NCI-H82 treated with DMSO at 0.1 percent for 48 hours (cell line): Measurements from ENCODE around the gene PKP2.

Experiments used
- DNase-seq: peaks from one replicate; lab custom pipeline; 2025; ENCODE audit not compliant: unreplicated experiment; lab: John Stamatoyannopoulos, UW

Gene PKP2

DNA sequence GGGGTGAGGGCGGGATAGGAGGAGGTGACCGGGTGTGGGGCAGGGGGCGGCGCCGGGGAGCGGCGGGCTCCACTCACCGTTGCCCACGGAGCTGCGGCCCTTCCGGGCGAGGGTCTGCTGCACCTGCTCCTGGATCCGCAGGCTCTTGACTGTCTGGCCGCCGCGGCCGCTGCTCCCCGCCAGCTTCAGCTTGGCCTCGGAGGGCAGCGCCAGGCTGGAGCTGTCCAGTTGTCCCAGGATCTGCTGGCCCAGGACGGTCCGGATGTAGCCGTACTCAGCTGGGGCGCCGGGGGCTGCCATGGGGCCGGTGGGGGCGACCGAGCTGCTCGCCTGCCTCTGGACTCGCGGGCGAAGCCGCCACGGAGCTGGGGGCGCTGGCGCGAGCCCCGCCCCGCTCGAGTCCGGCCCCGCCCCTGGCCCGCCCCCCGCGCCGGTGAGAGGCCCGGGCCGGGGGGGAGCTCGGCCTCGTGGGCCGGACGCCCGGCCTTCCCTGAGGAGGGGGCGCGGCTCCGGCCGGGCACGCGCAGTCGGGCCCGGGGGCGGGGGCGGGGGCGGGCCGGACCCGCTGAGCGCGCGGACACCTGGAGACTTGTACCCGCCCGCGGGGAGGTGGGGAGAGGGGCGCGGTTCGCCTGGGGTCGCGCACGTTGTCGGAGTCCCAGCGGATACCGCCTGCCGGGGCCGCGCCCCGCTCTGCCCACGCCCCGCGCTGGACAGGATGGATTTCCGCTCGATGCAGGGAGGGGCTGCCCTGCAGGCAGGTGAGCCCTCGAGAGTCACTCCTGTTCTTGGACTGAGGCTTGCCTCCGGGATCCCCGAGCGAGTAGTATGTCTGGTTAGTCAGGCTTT, at the start of gene PKP2:
PKP2 (minus strand) TSS at position 346 of the 849 bp plus-strand sequence; CDS start at position 300, 46 bp downstream.
- peak; percentile 67 for DNase-seq

DNA sequence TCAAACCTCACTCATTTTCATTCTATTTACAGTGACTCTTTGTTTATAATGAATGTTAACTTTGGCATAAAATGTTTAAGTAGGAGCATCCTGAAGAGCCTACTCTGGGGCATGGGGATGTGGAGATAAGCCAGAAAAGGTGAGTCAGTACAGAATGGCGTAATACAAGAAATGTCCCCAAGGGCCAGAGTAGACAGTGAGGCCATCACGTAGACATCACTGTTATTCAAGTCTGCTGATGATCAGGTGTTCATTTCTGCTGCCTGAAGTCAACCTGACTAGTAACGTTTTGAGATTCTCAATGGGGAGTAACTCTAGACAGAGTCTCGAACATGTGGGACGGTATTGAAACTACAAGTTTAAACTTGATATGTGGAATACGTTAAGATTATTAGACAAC, 47.6 kb upstream of the PKP2 start:
- DNase-seq: no peak

DNA sequence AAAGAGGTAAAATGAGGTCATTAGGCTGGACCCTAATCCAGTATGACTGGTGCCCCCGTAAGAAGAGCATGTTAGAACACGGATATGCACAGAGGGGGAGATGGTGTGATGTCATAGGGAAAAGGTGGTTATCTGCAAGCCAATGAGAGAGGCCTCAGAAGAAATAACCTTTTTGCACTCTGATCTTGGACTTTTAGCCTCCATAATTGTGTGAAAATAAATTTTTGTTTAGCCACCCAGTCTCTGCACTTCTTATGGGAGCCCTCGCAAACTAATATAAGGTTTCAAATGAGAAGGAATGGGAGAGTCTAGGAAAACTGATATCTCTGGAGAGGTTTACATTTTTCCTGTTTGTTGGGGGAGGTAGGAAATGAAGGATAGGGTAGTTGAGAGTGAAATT, 43.2 kb upstream of the PKP2 start:
- no peak for DNase-seq

DNA sequence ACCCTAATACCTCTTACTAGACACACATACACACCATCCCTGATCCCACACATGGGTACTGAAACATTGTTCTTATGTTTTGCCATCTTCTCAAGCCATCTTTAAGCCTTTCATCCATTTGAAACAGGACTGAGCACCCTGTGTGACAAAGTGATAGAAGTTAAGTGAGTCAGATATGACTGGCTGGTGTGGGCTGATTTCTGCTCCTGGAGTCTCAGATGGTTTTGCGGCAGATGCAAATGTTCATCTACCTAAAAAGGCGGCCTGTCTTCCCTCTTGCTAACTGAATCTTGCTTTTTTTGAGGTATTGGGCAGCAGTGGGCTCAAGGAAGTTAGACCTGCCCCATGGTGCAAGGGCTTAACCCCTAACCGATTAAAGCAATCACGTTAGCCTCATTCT, 30.4 kb upstream of the PKP2 start:
- no peak for DNase-seq

DNA sequence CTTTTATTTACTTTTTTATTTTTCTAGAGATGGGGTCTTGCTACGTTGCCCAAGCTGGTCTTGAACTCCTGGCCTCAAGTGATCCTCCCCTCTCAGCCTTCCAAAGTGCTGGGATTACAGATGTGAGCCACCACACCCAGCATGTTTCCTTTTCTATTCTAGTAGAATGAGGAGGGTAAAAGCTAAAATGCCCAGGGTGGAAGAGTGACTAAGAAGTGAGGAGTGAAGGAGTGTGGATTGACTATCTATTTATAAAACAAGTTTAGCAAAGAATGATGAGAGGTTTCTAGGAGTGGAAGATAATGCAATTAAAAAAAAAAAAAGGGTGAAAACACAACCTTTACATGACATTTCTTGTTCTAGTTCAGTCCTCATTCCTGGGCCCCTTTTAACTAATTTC, 29.8 kb upstream of the PKP2 start:
- no peak for DNase-seq

DNA sequence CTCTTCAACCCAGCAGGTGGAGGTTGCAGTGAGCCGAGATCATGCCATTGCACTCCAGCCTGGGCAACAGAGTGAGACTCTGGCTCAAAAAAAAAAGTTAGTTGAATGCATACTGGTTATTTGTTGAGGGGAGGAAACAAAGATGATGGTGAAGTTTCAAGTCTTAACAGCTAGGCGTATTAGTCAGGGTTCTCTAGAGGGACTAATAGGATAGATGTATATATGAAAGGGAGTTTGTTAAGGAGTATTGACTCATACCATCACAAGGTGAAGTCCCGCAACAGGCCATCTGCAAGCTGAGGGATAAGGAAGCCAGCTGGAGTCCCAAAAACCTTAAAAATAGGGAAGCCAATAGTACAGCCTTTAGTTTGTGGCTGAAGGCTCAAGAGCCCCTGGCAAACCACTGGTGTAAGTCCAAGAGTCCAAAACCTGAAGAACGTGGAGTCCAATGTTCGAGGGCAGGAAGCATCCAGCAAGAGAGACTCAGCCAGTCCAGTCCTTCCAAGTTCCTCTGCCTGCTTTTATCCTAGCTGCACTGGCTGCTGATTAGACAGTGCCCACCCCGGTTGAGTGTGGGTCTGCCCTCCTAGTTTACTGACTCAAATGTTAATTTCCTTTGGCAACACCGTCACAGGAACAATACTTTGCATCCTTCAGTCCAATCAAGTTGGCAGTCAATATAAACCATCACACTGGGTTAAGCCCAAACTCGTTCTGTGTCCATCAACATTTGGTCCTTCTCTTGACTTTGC, 26.1 kb upstream of the PKP2 start:
- DNase-seq: no peak

DNA sequence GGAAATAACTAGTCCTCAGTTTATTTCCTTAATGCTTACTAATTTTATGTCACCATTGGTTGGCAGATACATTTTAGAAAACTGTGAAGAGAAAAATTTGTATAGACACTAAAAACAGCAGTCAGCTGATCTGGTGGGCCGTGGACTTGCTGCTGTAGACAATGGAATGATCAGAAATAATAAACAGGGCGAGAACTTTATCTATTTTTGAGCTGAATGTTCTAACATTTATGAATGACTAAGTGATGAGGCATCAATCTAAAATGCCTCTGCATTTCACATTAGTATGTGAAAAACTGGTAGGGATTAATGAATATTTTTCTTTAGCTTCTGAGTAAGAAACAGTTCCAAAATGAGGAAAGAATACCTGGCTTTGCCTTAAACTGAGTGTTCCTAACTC, 24.8 kb upstream of the PKP2 start:
- DNase-seq: no peak

DNA sequence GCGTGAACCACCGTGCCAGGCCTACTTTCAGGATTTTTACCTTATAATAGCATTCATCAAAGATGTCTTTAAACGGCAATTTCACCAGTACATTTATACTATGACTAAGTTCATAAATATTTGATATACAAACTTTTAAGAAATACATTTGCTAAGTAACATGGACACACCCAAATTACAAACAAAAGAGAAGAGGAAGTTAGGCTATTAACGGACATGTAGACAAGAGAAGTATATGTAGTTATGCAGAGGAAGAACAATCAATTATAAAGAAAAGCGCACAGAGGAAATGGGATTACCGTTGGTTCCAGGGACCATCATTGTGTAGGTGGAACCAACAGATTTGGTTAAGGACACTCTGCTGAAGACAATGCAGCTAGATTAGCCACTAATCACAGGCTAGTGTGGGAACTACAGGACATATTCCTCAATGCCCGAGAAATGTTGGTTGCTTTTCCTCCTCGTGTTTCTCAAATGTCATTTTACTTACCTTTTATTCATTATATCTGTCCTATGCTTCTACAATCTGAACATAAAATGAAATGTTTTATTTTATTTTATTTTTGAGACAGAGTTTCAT, 24.0 kb upstream of the PKP2 start:
- no peak for DNase-seq

DNA sequence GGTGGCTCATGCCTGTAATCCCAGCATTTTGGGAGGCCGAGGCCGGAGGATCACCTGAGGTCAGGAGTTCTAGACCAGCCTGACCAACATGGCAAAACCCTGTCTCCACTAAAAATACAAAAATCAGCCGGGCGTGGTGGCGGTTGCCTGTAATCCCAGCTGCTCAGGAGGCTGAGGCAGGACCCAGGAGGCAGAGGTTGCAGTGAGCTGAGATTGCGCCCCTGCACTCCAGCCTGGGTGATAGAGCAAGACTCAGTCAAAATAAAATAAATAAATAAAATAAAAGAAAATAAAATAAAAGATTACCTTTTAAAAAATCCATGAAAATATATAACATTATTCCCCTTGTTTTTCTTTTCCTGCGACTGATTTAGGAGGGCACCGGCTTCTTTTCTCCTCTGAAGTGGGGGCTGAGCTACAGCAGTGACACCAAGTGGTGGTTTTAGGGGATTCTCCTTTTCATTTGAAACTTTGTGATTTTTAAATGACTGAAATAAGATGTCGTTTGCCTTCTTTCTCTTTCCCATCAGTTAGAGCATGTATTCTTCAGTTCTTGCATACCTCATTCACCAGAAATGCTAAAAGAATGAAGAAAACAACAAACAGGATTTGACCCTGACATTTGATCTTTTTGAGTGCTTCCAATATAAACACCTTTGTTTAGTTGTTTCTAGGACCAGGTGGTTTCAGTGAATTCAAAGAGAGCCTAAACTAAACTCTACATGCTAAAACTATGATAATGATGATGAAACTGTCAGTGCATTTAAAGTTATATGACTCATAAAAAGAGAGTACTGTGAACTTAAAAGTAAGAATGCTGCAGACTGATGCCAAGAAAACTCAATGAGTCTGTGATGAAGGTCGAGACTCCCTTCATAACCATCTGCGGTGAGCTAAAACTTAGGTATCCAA, 22.6 kb upstream of the PKP2 start:
- peak; percentile 71 for DNase-seq

DNA sequence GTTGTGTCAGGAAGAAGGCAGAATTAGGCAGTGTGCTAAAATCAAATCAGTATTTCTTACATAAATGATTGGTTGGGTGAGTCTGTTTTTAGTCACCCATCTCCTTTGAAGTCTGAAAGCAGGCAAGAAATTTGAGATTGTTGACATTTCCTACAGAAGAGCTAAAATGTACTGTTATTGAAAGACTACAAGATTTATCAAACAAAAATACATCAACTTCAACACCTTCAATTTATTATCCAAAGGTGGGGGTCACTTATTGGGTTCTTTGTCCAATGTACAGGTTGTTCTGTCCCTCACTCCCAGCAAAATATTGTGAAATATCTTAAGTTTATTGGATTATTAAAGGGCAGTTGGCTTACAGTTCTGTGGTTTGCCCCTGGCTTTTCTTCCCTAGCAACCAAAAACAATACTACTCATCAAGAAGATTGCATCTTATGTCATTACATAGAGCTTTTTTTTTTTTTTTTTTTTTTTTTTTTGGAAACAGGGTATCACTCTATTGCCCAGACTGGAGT, 20.6 kb upstream of the PKP2 start:
- no peak for DNase-seq

DNA sequence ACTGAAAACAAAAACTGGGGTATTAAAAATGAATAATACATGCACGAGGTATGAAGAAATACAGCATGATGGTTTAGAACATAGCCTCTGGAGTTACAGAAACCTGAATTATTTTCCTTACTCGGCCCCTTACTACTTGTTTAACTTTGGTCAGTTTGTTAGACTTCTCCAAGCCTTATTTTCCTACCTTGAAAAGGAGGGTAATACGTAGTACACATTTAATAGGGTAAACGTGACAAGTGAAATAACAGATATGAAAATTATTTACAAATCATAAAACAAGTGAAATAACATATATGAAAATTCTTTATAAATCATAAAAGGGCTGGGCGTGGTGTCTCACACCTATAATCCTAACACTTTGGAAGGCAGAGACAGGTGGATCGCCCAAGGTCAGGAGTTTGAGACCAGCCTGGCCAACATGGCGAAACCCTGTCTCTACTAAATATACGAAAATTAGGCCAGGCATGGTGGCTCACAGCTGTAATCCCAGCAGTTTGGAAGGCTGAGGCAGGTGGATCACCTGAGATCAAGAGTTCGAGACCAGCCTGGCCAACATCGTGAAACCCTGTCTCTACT, 11.4 kb upstream of the PKP2 start:
- DNase-seq: no peak

DNA sequence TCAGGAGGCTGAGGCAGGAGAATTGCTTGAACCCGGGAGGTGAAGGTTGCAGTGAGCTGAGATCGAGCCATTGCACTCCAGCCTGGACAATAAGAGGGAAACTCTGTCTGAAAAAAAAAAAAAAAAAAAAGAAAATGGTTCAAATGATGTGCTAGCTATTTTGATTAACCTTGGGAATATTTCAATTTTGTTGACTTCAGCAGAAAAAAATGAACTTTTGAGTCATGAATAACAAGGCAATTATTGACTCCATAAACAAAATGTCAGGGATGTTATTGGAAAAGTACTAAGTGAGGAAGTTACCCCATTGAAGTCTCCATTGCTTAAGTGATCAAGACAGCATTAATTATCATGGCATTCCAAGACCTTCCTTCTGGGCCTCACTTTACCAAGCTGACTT, 10.6 kb upstream of the PKP2 start:
- no peak for DNase-seq

DNA sequence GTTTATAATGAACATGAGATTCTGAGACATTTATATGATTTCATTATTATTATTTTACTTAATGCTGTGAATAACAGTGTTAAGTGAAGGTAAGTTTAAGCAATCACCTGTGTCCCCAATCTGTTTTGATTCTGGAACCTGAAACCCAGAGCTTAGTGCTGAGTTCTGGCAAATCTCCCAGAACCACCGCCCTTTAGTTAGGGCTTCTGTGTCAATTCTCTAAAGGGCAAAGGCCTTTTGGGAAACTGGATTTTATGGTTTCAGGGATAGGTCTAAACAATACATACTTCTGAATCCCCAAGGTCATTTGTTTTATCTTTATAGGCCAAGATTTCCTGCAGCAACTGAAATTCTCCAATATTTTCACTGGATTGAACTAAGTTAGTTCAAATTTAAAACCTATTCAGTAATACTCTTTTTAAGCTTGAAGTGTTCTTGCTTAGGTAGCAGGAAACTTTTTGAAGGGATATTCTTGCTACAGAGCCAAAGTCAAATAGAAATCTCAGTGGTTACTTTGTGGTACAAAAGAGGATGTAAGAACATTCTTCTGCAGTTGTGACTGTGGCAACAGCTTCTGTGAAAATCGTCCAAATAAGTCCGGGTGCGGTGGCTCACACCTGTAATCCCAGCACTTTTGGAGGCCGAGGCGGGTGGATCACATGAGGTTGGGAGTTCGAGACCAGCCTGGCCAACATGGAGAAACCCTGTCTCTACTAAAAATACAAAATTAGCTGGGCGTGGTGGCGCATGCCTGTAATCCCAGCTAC, 10.0 kb upstream of the PKP2 start:
- no peak for DNase-seq

DNA sequence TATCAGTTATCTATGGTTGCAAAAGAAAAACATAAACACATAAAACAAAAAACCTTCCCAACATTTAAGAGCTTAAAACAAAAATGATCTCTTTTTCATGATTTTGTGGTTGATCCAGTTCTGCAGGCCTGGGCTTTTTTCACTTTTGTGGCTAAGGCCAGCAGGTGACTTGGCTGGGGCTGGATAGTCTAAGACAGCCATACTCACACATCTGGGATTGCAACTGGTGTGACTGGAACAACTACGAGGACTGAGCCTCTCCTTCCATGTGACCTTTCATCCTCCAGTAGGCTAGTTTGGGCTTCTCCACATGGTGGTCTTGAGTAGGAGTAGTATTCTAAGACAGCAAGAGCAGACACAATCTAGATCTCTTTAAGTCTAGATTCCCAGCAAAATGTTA, 7.2 kb upstream of the PKP2 start:
- no peak for DNase-seq

DNA sequence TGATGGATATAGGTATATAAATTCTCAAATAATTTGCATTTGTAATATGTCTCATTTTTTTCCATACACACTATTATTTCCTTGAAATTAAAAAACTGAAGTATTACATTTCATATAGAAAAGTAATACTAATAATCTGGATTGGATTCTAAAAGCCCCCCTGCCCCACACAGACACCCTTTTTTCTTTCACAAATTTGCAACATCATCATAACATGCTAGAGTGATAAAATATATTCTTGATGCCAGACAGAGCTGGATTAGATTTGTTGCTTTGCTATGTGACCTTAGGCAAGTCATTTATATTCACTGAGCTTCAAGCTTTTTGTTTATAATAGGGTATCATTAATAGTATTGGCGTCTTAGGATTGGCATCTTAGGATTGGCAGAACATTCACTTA, 6.7 kb upstream of the PKP2 start:
- DNase-seq: no peak

DNA sequence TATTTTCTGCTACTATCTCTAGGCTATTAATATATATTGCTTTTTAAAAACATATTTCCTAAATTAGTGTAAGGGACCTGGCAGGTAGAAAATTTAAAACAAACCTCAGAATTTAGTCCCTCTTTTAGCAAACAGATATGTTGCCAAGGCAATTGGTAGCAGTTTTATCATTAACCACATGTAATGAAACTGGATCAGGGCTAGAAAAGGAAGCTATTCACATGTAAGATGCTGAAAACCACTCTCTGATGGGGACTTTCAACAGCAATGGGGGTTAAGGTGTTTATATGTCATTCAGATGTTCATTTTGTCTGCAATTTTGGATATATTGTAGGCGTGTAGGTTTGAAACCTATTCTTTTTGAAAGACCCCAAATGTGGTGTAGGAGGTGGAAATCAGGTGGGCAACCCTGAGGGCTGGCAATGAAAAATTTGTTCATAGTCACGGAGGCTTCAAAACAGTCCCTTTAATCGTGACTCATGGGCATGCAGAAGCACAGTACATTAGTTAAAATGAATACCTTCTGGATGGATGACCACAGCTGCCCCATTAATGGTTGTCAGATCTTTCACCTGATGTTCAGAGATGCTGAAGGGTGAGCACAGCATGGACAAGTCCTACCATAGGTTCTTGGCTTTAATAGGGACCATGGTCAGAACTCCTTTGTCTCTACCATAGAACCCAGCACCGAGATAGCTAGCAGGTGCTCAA, 5.9 kb upstream of the PKP2 start:
- DNase-seq: no peak

DNA sequence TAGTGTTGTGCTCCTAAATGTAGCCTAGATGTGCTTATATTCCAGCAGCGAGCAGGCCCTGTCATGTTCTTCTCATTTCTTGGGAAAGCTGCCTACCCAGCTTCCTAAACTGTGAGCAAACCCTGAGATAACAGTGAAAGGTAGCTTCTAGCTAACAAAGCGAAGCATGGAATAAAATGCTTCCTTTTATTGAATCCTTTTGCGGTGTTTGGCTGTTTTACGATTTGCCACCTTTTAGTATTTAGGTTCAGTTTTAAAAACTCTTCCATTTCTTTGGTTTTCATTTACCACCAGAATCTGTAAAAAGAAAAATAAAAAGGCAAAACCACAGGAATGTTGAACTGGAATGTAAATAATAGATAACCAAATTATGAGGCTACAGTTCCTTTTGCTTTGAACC, 5.0 kb upstream of the PKP2 start:
- no peak for DNase-seq

DNA sequence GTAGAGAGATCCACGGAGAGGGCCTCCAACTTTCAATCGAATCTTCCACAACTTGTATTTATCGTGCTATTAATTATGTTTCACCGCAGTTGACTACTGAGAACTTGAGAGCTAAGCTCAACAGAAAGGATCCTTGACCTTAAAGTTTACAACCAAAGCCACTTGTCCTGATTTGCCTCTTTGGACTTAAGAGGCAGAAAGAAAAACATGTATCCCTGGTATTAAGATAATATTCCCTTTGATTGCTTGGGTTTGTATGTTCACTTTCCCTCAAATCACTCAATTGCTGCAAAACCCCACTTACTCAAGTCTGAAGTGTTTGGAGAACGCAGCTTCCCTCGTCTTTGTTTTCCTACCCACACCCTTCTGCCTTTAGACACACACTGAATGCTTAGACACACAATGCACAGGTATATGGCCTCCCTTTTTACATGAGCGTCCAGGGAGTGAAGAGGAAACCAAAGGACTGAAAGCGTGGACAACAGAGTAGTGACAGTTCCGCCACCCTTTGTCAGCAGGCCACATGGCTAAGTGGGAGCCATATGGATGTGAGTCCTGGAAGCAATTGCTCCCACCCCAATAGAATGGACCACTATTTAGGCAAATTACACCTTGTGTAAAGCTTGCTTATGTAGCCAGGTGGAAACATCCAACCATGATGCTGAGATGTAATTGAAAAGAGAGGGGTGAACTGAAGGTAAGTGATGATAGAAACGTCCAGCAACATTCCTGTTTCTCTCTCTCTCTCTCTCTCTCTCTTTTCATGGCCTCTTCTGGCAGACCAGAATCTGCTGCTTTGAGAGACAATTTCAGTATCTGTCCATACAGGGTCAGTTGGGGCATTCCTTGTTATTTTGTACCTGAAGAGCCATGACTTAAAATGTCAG, 1.4 kb upstream of the PKP2 start:
- DNase-seq: no peak
